Vagina (tissue), 2 donors: ENCODE data around the gene COL18A1. TPM values are rescaled to one million over a fixed set of nuclear protein-coding genes. Genes with fewer than 3 reads are reported as not detected.
A peak's percentile ranks its signal among the peaks of the same experiment; 100 is the strongest.

Experiments used
- DNase-seq, 2 donors: peaks; one replicate each; pipeline ENCODE4 v3.0.0-alpha.2; 2017; ENCODE audit errors: extremely low spot score in 2 of 2
- H3K27ac ChIP-seq: fragments of 200-600 bp; sonication (generic); one replicate; pipeline ENCODE4 v1.5.1; 2019
- H3K27me3 ChIP-seq: fragments of 200-600 bp; sonication (generic); one replicate; pipeline ENCODE4 v1.5.1; 2019
- H3K36me3 ChIP-seq, 2 donors: fragments of 200-600 bp; sonication (generic); one replicate each; pipeline ENCODE4 v1.5.1; 2017 to 2019
- H3K4me1 ChIP-seq: fragments of 200-600 bp; sonication (generic); one replicate; pipeline ENCODE4 v1.5.1; 2019
- H3K4me3 ChIP-seq, 2 donors: fragments of 200-600 bp; sonication (generic); 1 replicate in 1 of 2; 2 replicates in 1 of 2; pipeline ENCODE4 v1.5.1; 2016 to 2019
- H3K9me3 ChIP-seq: fragments of 200-600 bp; sonication (generic); one replicate; pipeline ENCODE4 v1.5.1; 2019
- POLR2A ChIP-seq, 2 donors: fragments of 450-650 bp; IDR thresholded peaks; one replicate each; pipeline ENCODE4 v1.6.1; 2017; ENCODE audit warnings: antibody characterized with exemption in 2 of 2, mild to moderate bottlenecking in 2 of 2, moderate library complexity in 2 of 2
- POLR2AphosphoS5 ChIP-seq, 2 donors: sonication (generic); formaldehyde crosslinking; IDR thresholded peaks; one replicate each; pipeline ENCODE4 v1.9.0; 2017; ENCODE audit warnings: antibody characterized with exemption in 2 of 2, mild to moderate bottlenecking in 2 of 2, low read depth in 1 of 2; ENCODE audit not compliant: insufficient read depth in 1 of 2
- intact Hi-C: fragments of 100-400 bp; cut with DNase I; formaldehyde crosslinking; loops from one replicate; pipeline ENCODE4 v1.15.1; 2023
- total RNA-seq: library from RNA; depleted of rRNA; stranded (reverse); fragments of >200 nt; gene quantifications from one replicate; pipeline ENCODE4 v1.2.3, GENCODE V29; 2016
- TF ChIP-seq, protein P1 (sequence below), 3 experiments: fragments of 450-650 bp in 2 of 3; fragments of 200-600 bp in 1 of 3; sonication (generic) in 1 of 3; IDR thresholded peaks; one replicate each; pipeline ENCODE4 v1.5.1; 2017 to 2019; ENCODE audit warnings: antibody characterized with exemption in 3 of 3, mild to moderate bottlenecking in 2 of 3, moderate library complexity in 2 of 3

The COL18A1 gene
- total RNA-seq, 1 donor from 2014 or later, result 86.7 TPM

DNA sequence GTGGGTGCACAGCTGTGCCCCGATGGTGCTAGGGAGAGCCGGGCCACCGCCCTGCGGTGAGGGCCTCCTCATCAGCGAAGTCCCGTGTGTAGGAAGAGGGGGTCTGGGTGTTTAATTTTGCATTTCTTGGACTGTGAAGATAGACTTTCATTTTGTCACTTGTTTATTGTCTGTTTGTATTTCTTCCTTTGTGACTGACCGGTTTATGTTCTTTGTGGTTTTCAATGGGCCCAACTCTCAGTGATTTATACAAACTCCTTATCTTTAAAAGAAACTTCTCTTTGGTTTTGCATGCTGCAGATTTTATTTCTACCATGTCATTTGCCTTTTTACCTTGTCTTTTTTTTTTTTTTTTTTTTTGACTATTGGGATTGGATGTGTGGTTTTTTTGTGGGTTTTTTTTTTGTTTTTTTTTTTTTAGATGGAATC, 65.1 kb downstream of the COL18A1 start:
- peak overlapping the region; percentile 90 for H3K27ac ChIP-seq
- H3K36me3 ChIP-seq, result peaks cover 0 to 9% of the 10 kb centered on the region in 2 donors
- no peak for DNase-seq
- H3K9me3 ChIP-seq, result no peaks in the 10 kb centered on the region
- no peaks in the 10 kb centered on the region for H3K27me3 ChIP-seq
- no peak overlapping the region for H3K4me3 ChIP-seq
- TF ChIP-seq POLR2A (IDR thresholded peaks at IDR 0.05) (no peak), POLR2AphosphoS5 (IDR thresholded peaks at IDR 0.05; ENCODE audit: insufficient read depth in 1 of 2, low read depth in 1 of 2) (peak in 1 of 2 donors; percentile 50)
- intact Hi-C loops, result no loop called here
- peaks cover 53% of the 10 kb centered on the region for H3K4me1 ChIP-seq

DNA sequence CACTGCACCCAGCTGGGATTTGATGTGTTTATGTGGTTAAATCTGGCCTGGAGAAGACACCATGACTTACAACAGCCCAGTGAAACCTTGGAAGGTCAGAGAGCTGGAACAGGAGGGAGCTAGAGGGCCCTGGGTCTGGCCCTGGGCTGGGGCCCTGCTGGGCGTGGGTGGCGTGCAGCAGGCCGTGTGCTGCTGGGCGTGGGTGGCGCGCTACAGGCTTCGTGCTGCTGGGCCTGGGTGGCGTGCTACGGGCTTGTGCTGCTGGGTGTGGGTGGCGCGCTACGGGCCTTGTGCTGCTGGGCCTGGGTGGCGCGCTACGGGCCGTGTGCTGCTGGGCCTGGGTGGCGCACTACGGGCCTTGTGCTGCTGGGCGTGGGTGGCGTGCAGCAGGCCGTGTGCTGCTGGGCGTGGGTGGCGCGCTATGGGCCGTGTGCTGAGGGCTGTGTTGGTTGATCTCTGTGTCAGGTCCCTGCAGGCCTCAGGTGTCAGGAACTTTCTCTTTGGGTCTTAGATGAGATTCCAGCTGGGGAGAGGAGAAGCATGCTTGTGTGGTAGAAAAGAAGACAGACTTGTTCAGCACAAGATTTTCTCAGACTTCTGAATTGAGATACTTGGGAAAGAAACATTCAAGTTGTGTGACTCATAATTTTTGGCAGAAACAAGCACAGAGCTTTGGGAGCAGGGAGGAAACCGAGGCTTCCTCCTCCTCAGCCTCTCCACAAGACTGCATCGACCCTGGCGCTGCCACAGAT, 66.0 kb downstream of the COL18A1 start:
- intact Hi-C loops, result no loop called here

DNA sequence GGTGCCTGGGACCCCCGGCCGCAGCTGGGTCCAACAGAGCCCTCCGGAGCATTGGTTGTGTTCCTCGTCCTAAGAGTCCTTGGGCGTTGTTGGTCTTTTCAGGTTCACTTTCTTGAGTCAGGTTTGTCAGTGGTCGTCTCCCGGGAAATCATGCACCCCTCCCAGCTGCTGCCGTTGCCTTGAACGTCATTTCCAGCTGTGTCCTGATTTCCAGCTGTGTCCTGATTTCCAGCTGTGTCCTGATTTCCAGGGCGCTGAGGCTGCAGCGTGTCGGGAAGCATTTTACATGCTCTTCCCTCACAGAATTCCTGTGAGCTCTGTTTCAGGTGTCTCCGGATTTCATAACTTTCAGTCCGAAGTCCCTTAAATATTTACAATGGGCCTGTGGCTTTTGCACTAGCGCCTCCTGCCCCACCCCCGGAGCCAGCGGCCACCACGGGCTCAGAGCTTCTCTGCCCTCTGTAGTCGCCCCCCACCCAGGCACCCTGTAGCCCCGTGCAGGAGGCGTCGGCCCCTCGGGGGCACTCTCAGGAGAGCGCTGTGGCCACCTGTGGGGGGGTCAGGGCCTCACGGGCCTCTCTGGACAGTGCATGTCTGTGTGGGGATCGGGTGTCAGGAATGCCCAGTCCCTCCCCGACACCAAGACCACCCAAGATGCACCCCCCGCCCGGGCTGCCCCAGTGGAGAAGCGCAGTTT, 66.7 kb downstream of the COL18A1 start:
- H3K4me1 ChIP-seq, result peaks cover 52% of the 10 kb centered on the region
- no peak for DNase-seq
- peak overlapping the region; percentile 90 for H3K27ac ChIP-seq
- TF ChIP-seq POLR2A (IDR thresholded peaks at IDR 0.05) (no peak), POLR2AphosphoS5 (IDR thresholded peaks at IDR 0.05; ENCODE audit: insufficient read depth in 1 of 2, low read depth in 1 of 2) (peak in 1 of 2 donors; percentile 80)
- H3K9me3 ChIP-seq, result no peaks in the 10 kb centered on the region
- H3K27me3 ChIP-seq, result no peaks in the 10 kb centered on the region
- peaks cover 0 to 23% of the 10 kb centered on the region in 2 donors for H3K36me3 ChIP-seq
- peak overlapping the region; percentile 9 to 37 for H3K4me3 ChIP-seq
- intact Hi-C loops, result no loop called here

More for the DNA sequence above, 66.0 kb downstream of the COL18A1 start:
- no peak for DNase-seq
- Histone ChIP-seq H3K9me3 (no peaks in the 10 kb centered on the region), H3K36me3 (peaks cover 0 to 16% of the 10 kb centered on the region in 2 donors), H3K27me3 (no peaks in the 10 kb centered on the region), H3K27ac (peak overlapping the region; percentile 90), H3K4me3 (peak overlapping the region; percentile 9 to 37), H3K4me1 (peaks cover 53% of the 10 kb centered on the region)
- TF ChIP-seq POLR2A (IDR thresholded peaks at IDR 0.05), result no peak
- TF ChIP-seq POLR2AphosphoS5 (IDR thresholded peaks at IDR 0.05; ENCODE audit: insufficient read depth in 1 of 2, low read depth in 1 of 2), result peak in 1 of 2 donors; percentile 51

DNA sequence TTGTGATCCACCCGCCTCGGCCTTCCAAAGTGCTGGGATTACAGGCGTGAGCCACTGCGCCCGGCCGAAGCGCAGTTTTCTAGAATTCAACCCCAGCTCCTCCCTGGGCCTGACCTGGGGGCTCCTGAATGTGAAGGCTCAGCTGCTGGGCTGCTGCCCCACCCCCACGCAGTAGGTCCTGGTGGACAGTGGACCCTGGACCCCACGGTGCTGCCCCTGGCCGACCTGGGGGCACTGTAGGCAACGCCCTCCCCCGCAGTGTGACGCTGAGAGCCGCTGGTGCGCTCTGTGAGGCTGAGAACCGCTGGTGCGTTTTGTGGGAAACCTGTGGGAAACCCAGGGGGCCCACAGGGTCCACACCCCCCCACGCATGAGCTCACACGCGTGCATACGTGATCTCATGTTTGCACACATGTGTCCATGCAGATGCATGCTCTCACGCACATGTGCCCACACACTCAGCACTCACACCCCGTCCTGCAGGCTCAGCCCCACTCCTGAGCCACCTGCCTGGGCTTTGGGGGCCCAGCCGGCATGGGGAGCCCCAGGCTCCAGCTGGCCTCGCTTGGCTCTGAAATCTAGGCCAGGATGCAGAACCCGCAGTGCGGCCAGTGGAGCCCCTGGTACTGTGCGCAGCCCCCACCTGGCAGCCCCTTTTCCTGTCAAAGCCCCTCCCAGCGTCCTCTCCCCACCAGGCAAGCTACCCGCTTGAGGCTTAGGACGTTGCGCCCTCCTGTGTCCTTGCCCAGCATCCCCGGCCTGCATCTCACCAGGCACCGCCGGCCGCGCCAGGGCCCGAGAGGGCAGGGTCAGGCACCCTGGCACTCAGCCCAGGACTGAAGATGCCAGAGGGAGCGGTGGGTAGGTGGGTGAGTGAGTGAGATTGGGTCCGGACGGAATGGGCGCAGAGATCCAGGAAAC, 67.7 kb downstream of the COL18A1 start:
- Histone ChIP-seq H3K9me3 (no peaks in the 10 kb centered on the region), H3K4me1 (peaks cover 43% of the 10 kb centered on the region), H3K36me3 (peaks cover 0 to 23% of the 10 kb centered on the region in 2 donors), H3K27me3 (no peaks in the 10 kb centered on the region), H3K4me3 (no peak overlapping the region), H3K27ac (peak overlapping the region; percentile 90)
- no peak for TF ChIP-seq POLR2A (IDR thresholded peaks at IDR 0.05)
- TF ChIP-seq POLR2AphosphoS5 (IDR thresholded peaks at IDR 0.05; ENCODE audit: insufficient read depth in 1 of 2, low read depth in 1 of 2), result no peak
- TF ChIP-seq, protein P1, sequence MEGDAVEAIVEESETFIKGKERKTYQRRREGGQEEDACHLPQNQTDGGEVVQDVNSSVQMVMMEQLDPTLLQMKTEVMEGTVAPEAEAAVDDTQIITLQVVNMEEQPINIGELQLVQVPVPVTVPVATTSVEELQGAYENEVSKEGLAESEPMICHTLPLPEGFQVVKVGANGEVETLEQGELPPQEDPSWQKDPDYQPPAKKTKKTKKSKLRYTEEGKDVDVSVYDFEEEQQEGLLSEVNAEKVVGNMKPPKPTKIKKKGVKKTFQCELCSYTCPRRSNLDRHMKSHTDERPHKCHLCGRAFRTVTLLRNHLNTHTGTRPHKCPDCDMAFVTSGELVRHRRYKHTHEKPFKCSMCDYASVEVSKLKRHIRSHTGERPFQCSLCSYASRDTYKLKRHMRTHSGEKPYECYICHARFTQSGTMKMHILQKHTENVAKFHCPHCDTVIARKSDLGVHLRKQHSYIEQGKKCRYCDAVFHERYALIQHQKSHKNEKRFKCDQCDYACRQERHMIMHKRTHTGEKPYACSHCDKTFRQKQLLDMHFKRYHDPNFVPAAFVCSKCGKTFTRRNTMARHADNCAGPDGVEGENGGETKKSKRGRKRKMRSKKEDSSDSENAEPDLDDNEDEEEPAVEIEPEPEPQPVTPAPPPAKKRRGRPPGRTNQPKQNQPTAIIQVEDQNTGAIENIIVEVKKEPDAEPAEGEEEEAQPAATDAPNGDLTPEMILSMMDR (IDR thresholded peaks at IDR 0.05), result no peak
- no peak for DNase-seq
- intact Hi-C loops, result no loop called here

DNA sequence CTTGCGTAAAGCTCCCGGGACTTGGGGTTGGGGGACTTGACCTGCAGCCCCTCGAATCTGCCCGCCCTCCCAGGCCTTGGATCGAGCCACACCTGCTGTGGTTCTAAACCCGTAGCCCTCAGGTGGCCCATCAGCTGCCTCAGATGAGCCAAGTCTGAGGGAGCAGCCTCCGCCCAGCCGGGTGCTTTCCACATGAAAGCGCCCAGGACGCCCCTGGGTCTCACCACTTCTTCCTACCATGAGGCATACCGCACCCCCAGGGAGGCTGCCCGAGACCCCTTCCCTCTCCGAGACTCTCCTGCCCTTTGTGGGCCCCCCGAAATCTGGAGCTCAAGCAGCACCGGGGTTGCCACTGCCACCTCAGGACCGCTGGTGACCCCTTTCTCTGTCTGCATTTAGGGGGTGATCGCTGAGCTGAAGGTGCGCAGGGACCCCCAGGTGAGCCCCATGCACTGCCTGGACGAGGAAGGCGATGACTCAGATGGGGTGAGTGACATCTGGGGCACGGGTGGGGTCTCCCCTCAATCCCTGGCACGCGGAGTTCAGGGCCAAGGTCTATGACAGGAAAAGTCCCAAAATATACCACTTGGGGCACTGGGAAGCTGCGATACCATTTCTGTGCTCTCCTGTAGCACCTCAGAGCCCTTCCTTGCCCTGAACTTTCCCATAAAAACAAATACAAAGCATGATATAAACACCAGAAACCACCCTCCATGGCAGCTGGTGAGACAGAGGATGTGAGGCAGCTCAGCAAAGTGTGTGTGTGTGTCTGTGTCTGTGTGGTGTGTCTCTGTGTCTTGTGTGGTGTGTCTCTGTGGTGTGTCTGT, 68.7 kb downstream of the COL18A1 start:
- no peak for DNase-seq
- TF ChIP-seq POLR2AphosphoS5 (IDR thresholded peaks at IDR 0.05; ENCODE audit: insufficient read depth in 1 of 2, low read depth in 1 of 2), result no peak
- TF ChIP-seq, protein P1 (IDR thresholded peaks at IDR 0.05), result no peak
- no peak for TF ChIP-seq POLR2A (IDR thresholded peaks at IDR 0.05)
- Histone ChIP-seq H3K9me3 (no peaks in the 10 kb centered on the region), H3K36me3 (peaks cover 0 to 21% of the 10 kb centered on the region in 2 donors), H3K27ac (no peak overlapping the region), H3K4me1 (peaks cover 43% of the 10 kb centered on the region), H3K27me3 (no peaks in the 10 kb centered on the region), H3K4me3 (no peak overlapping the region)
- intact Hi-C loops, result no loop called here
